Thymus (tissue), 11 donors: ENCODE results near the gene TDRD6. TPM values are rescaled to one million over a fixed set of nuclear protein-coding genes. Genes with fewer than 3 reads are reported as not detected.
A peak's percentile ranks its signal among the peaks of the same experiment; 100 is the strongest.

Source experiments
- DNase-seq, 9 donors: peaks; one replicate each; pipeline ENCODE4 v3.0.0-alpha.2; 2013; ENCODE audit warnings: low spot score in 9 of 9, low read depth in 6 of 9, missing footprints in 1 of 9
- H3K27ac ChIP-seq, 2 donors: one replicate each; pipeline ENCODE4 v1.5.1; 2013; ENCODE audit warnings: control low read depth in 1 of 2, low read depth in 1 of 2, low read length in 1 of 2, mild to moderate bottlenecking in 1 of 2, moderate library complexity in 1 of 2
- H3K27me3 ChIP-seq, 2 donors: one replicate each; pipeline ENCODE4 v1.5.1; 2013; ENCODE audit warnings: low read length in 1 of 2; ENCODE audit not compliant: control insufficient read depth in 2 of 2, insufficient read depth in 1 of 2
- H3K36me3 ChIP-seq, 2 donors: one replicate each; pipeline ENCODE4 v1.5.1; 2013; ENCODE audit warnings: low read length in 1 of 2, mild to moderate bottlenecking in 1 of 2, moderate library complexity in 1 of 2; ENCODE audit not compliant: control insufficient read depth in 2 of 2, insufficient read depth in 2 of 2
- H3K4me1 ChIP-seq, 2 donors: one replicate each; pipeline ENCODE4 v1.5.1; 2013; ENCODE audit warnings: low read length in 2 of 2; ENCODE audit not compliant: control insufficient read depth in 2 of 2, insufficient read depth in 2 of 2
- H3K4me3 ChIP-seq, 2 donors: one replicate each; pipeline ENCODE4 v1.5.1; 2013; ENCODE audit warnings: low read length in 2 of 2, control low read depth in 1 of 2, mild to moderate bottlenecking in 1 of 2
- H3K9me3 ChIP-seq, 2 donors: one replicate each; pipeline ENCODE4 v1.5.1; 2013; ENCODE audit warnings: low read length in 1 of 2, mild to moderate bottlenecking in 1 of 2; ENCODE audit not compliant: control insufficient read depth in 2 of 2, insufficient read depth in 1 of 2
- WGBS: extraction: QIAGEN DNeasy Blood & Tissue Kit; methylation state at CpG from one replicate; pipeline ENCODE4 v1.1.7; 2013; 5-methylcytosine and 5-hydroxymethylcytosine counted together
- polyA plus RNA-seq: library from polyadenylated mRNA; stranded (reverse); fragments of 200-250 nt; gene quantifications from one replicate; pipeline ENCODE4 v1.2.3, GENCODE V29; 2013
- total RNA-seq: library from RNA; stranded (reverse); fragments of 120-200 nt; gene quantifications from one replicate; pipeline ENCODE4 v1.2.4, GENCODE V29; 2013
- donor health status: healthy.

TDRD6 gene
- total and polyA plus RNA-seq, 2 donors = 0.09 to 0.30 TPM

DNA sequence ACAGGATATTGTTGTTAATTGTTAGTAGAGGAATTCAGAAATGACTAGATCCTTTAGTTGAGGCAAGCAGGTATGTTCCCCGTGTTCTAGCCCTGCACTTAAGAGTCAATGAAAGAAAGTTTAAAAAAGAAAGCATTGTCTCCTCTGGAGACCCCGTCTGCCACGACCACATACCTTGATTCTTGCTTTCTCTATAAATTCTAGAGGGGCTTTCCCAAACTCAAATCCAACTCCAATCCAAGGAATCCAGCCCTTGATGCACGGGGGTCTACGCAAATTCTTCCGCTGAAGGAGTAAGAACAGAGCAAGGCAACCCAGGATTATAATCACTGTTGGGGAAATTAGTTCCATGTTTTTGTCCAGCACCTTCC lies 35.5 kb upstream of the TDRD6 start:
- 3% methylated on average over 6 of the region's 6 CpGs for WGBS
- H3K4me1 ChIP-seq = peaks cover 7 to 11% of the 10 kb centered on the region in 2 donors
- H3K27me3 ChIP-seq = peaks cover 13 to 38% of the 10 kb centered on the region in 2 donors
- peak overlapping the region; percentile 67 to 77 for H3K4me3 ChIP-seq
- peak overlapping the region in 1 of 2 donors; percentile 12 for H3K27ac ChIP-seq
- DNase-seq = peak in 1 of 9 donors; percentile 7
- no peaks in the 10 kb centered on the region for H3K9me3 ChIP-seq
- H3K36me3 ChIP-seq = no peaks in the 10 kb centered on the region

DNA sequence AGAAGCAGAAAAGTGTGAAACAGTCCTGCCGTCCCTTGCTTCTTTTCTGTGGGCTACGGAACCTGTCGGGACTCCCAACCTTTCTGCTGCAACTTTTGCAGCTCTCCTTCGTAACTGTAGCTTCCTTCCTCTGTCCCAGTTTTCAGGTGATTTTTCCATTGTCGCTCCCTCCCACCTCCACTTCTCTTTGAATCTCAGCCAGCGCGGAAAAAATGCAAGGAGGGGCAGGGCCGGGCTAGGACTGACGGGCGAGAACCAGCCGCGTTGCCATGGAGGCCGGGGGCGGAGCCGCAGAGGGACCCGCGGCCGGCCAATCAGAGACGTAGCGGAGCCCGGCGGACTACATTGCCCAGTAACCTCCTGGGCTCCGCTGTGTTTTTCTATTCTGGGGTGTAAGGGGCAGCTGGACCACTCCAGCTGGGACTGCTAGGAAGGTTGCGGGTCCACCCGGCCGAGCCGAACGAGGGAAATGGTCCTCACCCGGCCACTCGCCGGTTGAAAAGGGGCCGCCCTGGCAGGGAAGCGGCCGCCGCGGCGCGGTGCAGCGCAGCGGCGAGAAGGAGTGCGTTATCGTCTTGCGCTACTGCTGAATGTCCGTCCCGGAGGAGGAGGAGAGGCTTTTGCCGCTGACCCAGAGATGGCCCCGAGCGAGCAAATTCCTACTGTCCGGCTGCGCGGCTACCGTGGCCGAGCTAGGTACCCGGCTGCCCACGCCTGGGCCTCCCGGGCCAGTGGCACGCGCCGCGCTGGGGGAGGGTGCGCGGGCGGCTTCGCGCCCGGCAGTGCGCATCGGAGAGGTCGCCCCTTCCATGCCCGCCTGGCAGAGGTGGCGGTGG lies 34.9 kb upstream of the TDRD6 start, which contains the start of the genes CYP39A1 and SLC25A27:
Gene CYP39A1, minus strand, starts transcription at position 216 of the 836 bp plus-strand sequence. CDS start 236 bp downstream, outside the sequence.
Gene SLC25A27, plus strand, starts transcription at position 373 of the 836 bp plus-strand sequence. Its CDS starts 218 bp downstream, at position 591.
- peak; percentile 40 to 89 (median 77) for DNase-seq
- no peaks in the 10 kb centered on the region for H3K36me3 ChIP-seq
- WGBS = under 1% methylated on average over 72 of the region's 72 CpGs
- peaks cover 13 to 38% of the 10 kb centered on the region in 2 donors for H3K27me3 ChIP-seq
- peaks cover 7 to 11% of the 10 kb centered on the region in 2 donors for H3K4me1 ChIP-seq
- H3K27ac ChIP-seq = peak within 1 kb of the TSS in 1 of 2 donors; percentile 12
- H3K9me3 ChIP-seq = no peaks in the 10 kb centered on the region
- H3K4me3 ChIP-seq = peak within 1 kb of the TSS; percentile 67 to 77

DNA sequence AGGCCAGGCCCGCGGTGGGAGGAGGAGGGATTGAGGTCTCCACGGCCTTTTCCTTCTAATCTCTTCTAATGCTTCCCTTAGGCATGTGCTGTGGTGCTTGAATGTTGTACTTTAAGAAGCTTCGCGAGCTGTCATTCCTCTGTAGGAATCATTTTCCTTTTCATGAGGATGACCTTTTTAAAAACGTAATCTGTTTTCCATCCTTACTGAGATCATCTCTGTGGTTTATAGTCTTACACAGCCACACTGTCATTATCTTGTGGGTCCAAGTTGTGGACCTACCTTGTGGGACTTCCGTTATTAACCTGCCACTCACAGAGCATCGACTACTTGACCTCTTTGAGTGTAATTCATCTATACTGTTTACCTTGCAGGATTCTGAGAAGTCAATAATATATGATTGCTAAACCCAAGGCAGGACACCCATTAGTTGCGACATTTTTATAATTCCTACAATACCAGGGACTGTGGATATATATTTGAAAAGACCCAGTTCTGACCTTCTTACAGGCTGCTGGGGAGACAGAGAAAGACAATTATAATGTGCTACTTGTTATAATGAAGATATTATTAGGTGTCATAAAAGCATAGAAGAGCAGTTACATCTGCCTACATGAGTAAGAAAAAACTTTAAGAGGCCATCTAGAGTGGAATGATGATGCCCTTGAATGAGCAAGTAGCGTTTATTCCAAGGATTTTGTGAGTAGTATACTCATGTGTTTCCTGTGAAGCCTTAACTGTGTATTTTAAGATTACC lies 34.1 kb upstream of the TDRD6 start:
- Histone ChIP-seq H3K4me1 (peaks cover 7 to 11% of the 10 kb centered on the region in 2 donors), H3K27me3 (peaks cover 13 to 38% of the 10 kb centered on the region in 2 donors), H3K4me3 (peak overlapping the region; percentile 67 to 77), H3K27ac (no peak overlapping the region), H3K9me3 (no peaks in the 10 kb centered on the region), H3K36me3 (no peaks in the 10 kb centered on the region)
- DNase-seq = no peak
- WGBS = 42% methylated on average over 10 of the region's 10 CpGs

DNA sequence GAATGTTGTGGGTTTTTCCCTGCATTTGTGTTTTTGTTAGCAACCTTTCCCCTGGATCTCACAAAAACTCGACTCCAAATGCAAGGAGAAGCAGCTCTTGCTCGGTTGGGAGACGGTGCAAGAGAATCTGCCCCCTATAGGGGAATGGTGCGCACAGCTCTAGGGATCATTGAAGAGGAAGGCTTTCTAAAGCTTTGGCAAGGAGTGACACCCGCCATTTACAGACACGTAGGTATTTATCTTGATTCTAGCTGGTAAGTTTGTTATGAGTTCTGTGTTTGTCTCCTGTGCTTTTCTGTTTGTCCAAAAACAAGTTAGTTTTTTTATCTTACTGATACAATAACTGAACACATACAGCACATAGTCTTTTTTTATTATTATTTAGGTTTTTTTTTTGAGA lies 31.9 kb upstream of the TDRD6 start:
- Histone ChIP-seq H3K9me3 (no peaks in the 10 kb centered on the region), H3K4me1 (peaks cover 7 to 11% of the 10 kb centered on the region in 2 donors), H3K27ac (no peak overlapping the region), H3K4me3 (no peak overlapping the region), H3K27me3 (peaks cover 13 to 35% of the 10 kb centered on the region in 2 donors), H3K36me3 (no peaks in the 10 kb centered on the region)
- 83% methylated on average over 6 of the region's 6 CpGs for WGBS
- DNase-seq = peak in 1 of 9 donors; percentile 6

DNA sequence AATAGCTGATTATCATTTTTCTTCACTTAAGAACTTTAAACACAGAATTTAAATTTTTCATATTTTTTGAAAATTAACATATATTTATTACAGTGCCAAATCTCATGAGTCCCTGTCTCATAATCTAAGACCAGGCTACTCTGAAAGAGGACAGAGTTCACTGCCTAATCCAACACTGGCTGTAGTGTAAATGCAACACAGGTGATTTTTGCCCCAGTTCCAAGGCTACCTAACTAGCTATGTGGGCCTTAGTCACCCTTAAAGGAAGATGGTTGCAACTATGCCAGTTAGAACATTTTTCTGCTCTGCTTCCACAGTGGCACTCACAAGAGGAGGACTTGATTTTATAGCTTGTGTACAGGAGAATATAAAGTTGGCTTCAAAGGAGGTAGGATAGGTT lies 30.0 kb upstream of the TDRD6 start:
- Histone ChIP-seq H3K36me3 (no peaks in the 10 kb centered on the region), H3K4me1 (peaks cover 2 to 6% of the 10 kb centered on the region in 2 donors), H3K9me3 (no peaks in the 10 kb centered on the region), H3K4me3 (no peak overlapping the region), H3K27ac (no peak overlapping the region), H3K27me3 (peaks cover 11 to 27% of the 10 kb centered on the region in 2 donors)
- DNase-seq = no peak

DNA sequence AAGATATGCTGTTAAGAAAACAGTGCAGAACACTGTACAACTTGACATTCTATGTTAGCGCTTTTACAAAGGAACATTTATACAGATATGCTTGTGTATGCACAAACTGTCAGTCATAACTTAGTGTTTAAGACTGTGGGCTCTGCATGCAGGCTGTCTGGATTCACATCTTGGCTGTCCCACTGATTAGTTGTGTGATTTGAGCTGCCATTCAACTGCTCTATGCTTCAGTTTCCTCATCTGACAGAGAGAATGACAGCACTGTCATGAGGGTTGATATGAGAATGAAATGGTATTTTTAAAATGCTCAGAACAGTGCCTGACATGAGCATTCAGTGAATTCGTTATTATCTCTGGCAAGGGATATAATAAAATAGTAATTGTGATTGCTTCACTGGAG lies 26.2 kb upstream of the TDRD6 start:
- no peaks in the 10 kb centered on the region for H3K4me1 ChIP-seq
- H3K27me3 ChIP-seq = no peaks in the 10 kb centered on the region
- H3K36me3 ChIP-seq = no peaks in the 10 kb centered on the region
- no peaks in the 10 kb centered on the region for H3K9me3 ChIP-seq
- no peak for DNase-seq
- H3K27ac ChIP-seq = no peak overlapping the region
- no peak overlapping the region for H3K4me3 ChIP-seq
- 93% methylated on average over 2 of the region's 2 CpGs for WGBS

DNA sequence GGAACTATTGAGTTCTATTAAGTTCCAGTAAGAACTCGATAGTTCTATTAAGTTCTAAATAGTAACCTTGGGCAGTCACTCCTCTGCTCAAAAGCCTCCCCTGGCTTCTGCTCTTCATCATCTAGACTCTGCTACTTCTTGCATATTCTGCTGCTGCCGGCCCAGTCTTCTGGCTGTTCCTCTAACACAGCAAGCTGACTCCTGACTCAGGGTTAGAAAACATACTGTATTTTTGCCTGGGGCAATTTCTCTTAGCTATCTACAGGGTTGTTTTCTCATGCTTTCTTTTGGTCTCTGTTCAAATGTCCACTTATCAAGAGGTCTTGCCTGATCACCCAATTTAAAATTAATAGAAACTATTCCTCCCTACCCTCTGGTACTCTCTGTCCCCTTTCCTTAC lies 20.3 kb upstream of the TDRD6 start:
- WGBS = 97% methylated on average over 2 of the region's 2 CpGs
- no peak overlapping the region for H3K27ac ChIP-seq
- H3K36me3 ChIP-seq = no peaks in the 10 kb centered on the region
- no peak overlapping the region for H3K4me3 ChIP-seq
- DNase-seq = no peak
- H3K9me3 ChIP-seq = no peaks in the 10 kb centered on the region
- no peaks in the 10 kb centered on the region for H3K4me1 ChIP-seq
- no peaks in the 10 kb centered on the region for H3K27me3 ChIP-seq

DNA sequence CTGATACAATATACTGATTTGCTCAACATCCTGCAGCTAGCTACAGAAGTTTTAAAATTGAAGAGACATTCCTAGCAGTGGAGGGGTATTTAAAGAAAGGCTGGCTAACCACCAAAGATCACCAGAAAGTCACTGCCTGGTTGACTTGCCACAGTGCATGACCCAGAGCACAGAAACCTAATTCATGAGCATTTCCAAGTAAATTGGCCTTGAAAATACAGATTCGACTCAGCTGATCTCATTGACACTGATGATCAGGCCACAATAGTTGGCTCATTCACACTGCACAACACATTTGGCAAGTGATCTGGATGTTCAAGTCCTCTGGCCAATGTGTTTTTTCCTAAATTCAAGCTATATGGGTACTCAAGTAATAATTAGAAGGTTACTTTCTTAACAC lies 13.3 kb upstream of the TDRD6 start:
- no peak for DNase-seq
- H3K27me3 ChIP-seq = no peaks in the 10 kb centered on the region
- no peaks in the 10 kb centered on the region for H3K4me1 ChIP-seq
- H3K9me3 ChIP-seq = no peaks in the 10 kb centered on the region
- no peak overlapping the region for H3K4me3 ChIP-seq
- WGBS = 91% methylated on average over 1 of the region's 1 CpG
- no peaks in the 10 kb centered on the region for H3K36me3 ChIP-seq
- H3K27ac ChIP-seq = no peak overlapping the region
